Right atrium auricular region (tissue), 2 donors: ENCODE measurements around the gene NEDD4L. TPM values are rescaled to one million over a fixed set of nuclear protein-coding genes. Genes with fewer than 3 reads are reported as not detected.
"Not testable (repeated sequence)": the region's sequence is repeated elsewhere in the genome, so short reads cannot be mapped to it uniquely, and the experiment has no call there.

Experiments
- DNase-seq: peaks from one replicate; pipeline ENCODE4 v3.0.0-alpha.2; 2019; ENCODE audit warnings: low spot score
- H3K27ac ChIP-seq, 2 donors: fragments of 200-600 bp; sonication (generic); 1 replicate in 1 of 2; 2 replicates in 1 of 2; pipeline ENCODE4 v1.5.1; 2016 to 2019
- H3K27me3 ChIP-seq, 2 donors: fragments of 200-600 bp; sonication (generic); one replicate each; pipeline versions ENCODE4 v1.5.1 to v1.6.0; 2017 to 2019
- H3K36me3 ChIP-seq: fragments of 200-600 bp; sonication (generic); one replicate; pipeline ENCODE4 v1.5.1; 2016
- H3K4me1 ChIP-seq, 2 donors: fragments of 200-600 bp; sonication (generic); one replicate each; pipeline versions ENCODE4 v1.5.1 to v1.6.0; 2017 to 2019
- H3K4me3 ChIP-seq, 2 donors: fragments of 200-600 bp; sonication (generic); 1 replicate in 1 of 2; 2 replicates in 1 of 2; pipeline ENCODE4 v1.5.1; 2017 to 2019; ENCODE audit warnings: mild to moderate bottlenecking in 1 of 2, moderate library complexity in 1 of 2
- H3K9me3 ChIP-seq, 2 donors: fragments of 200-600 bp; sonication (generic); one replicate each; pipeline ENCODE4 v1.5.1; 2019
- CTCF ChIP-seq, 2 donors: fragments of 200-600 bp; sonication (generic); IDR thresholded peaks; one replicate each; pipeline ENCODE4 v1.5.1; 2019; ENCODE audit warnings: antibody characterized with exemption in 2 of 2
- total RNA-seq, 2 donors: library from RNA; depleted of rRNA; stranded (reverse); fragments of >200 nt; gene quantifications; one replicate each; pipeline ENCODE4 v1.1.0, GENCODE V29; 2016

Gene NEDD4L
- total RNA-seq, 2 donors from 2014 or later, result 45.0 to 68.0 TPM

GRCh38 chr18:58257461-58257860, 213.4 kb downstream of the NEDD4L start:
- Histone ChIP-seq H3K27me3 (no peaks in the 10 kb centered on the region), H3K9me3 (no peaks in the 10 kb centered on the region), H3K36me3 (no peaks in the 10 kb centered on the region), H3K27ac (peak overlapping the region; percentile 79 to 93), H3K4me3 (peak overlapping the region; percentile 42 to 46), H3K4me1 (peaks cover 0 to 17% of the 10 kb centered on the region in 2 donors)
- DNase-seq, result no peak
- TF ChIP-seq CTCF (IDR thresholded peaks at IDR 0.05), result no peak

GRCh38 chr18:58258692-58259342, 214.8 kb downstream of the NEDD4L start:
- Histone ChIP-seq H3K27ac (peak overlapping the region; percentile 79 to 93), H3K4me3 (peak overlapping the region; percentile 24 to 46), H3K36me3 (no peaks in the 10 kb centered on the region), H3K9me3 (no peaks in the 10 kb centered on the region), H3K4me1 (peaks cover 0 to 17% of the 10 kb centered on the region in 2 donors), H3K27me3 (no peaks in the 10 kb centered on the region)
- no peak for DNase-seq
- TF ChIP-seq CTCF (IDR thresholded peaks at IDR 0.05), result no peak

- no peak for DNase-seq
- Histone ChIP-seq H3K4me1 (peaks cover 0 to 38% of the 10 kb centered on the region in 2 donors), H3K4me3 (no peak overlapping the region), H3K27me3 (no peaks in the 10 kb centered on the region), H3K36me3 (no peaks in the 10 kb centered on the region), H3K9me3 (no peaks in the 10 kb centered on the region), H3K27ac (peak overlapping the region; percentile 44 to 93)
- TF ChIP-seq CTCF (IDR thresholded peaks at IDR 0.05), result no peak
Measured at GRCh38 chr18:58263055-58263957, 219.3 kb downstream of the NEDD4L start.

GRCh38 chr18:58264075-58264474, 220.0 kb downstream of the NEDD4L start:
- Histone ChIP-seq H3K36me3 (no peaks in the 10 kb centered on the region), H3K4me1 (peaks cover 0 to 45% of the 10 kb centered on the region in 2 donors)
- no peak for DNase-seq

GRCh38 chr18:58264840-58265239, 220.8 kb downstream of the NEDD4L start:
- no peaks in the 10 kb centered on the region for H3K27me3 ChIP-seq
- H3K36me3 ChIP-seq, result no peaks in the 10 kb centered on the region
- TF ChIP-seq CTCF (IDR thresholded peaks at IDR 0.05), result no peak
- no peaks in the 10 kb centered on the region for H3K9me3 ChIP-seq
- peak overlapping the region; percentile 49 to 93 for H3K27ac ChIP-seq
- no peak for DNase-seq
- no peak overlapping the region for H3K4me3 ChIP-seq
- H3K4me1 ChIP-seq, result peaks cover 0 to 52% of the 10 kb centered on the region in 2 donors

More at GRCh38 chr18:58264075-58264474, 220.0 kb downstream of the NEDD4L start:
- H3K9me3 ChIP-seq, result no peaks in the 10 kb centered on the region
- no peak overlapping the region for H3K4me3 ChIP-seq
- H3K27ac ChIP-seq, result peak overlapping the region; percentile 49 to 93
- no peaks in the 10 kb centered on the region for H3K27me3 ChIP-seq
- TF ChIP-seq CTCF (IDR thresholded peaks at IDR 0.05), result no peak

GRCh38 chr18:58265489-58265888, 221.5 kb downstream of the NEDD4L start:
- Histone ChIP-seq H3K4me1 (peaks cover 0 to 52% of the 10 kb centered on the region in 2 donors), H3K27ac (peak overlapping the region; percentile 49 to 93)
- H3K9me3 ChIP-seq, H3K4me3 ChIP-seq, H3K27me3 ChIP-seq, H3K36me3 ChIP-seq, DNase-seq: not testable (repeated sequence)
